ENCODE measurements around the gene SUDS3. TPM values are rescaled to one million over a fixed set of nuclear protein-coding genes. Genes with fewer than 3 reads are reported as not detected.

Gene SUDS3
- polyA plus RNA-seq, 3 donors: 8.2 to 15.6 (median 9.1) TPM

- H3K27me3 Mint-ChIP-seq (ENCODE audit: low read depth in 3 of 3): peaks cover 3 to 11% (median 7%) of the 10 kb centered on the region in 3 donors
- no peak overlapping the region for H3K4me3 Mint-ChIP-seq
- H3K4me2 ChIP-seq (replicated peaks; ENCODE audit: extremely low read depth, low read length, poor library complexity, severe bottlenecking): no peak overlapping the region
- H3K36me3 ChIP-seq (replicated peaks in 1 of 2; ENCODE audit: control insufficient read depth in 1 of 2, insufficient read depth in 2 of 2, low read length in 2 of 2): no peaks in the 10 kb centered on the region
- H3K4me3 ChIP-seq (replicated peaks in 1 of 3; ENCODE audit: low read depth in 2 of 3, low read length in 3 of 3): no peak overlapping the region
- no peaks in the 10 kb centered on the region for H4K20me1 ChIP-seq (ENCODE audit: insufficient read depth, low read length)
- no CpG with 5 or more reads among the region's 2 CpGs for WGBS (ENCODE audit: insufficient coverage)
- DNase-seq: no peak
- no peak overlapping the region for H3K27ac Mint-ChIP-seq
- no peaks in the 10 kb centered on the region for H3K27me3 ChIP-seq (ENCODE audit: control insufficient read depth in 2 of 2, insufficient read depth in 2 of 2, low read length in 2 of 2)
- no peaks in the 10 kb centered on the region for H3K79me2 ChIP-seq (ENCODE audit: insufficient read depth, low read length)
- no peak overlapping the region for H3K27ac ChIP-seq (ENCODE audit: low read depth in 1 of 2, low read length in 2 of 2)
- H2AFZ ChIP-seq (ENCODE audit: insufficient read depth, low read depth, low read length, poor library complexity, severe bottlenecking): no peak overlapping the region
- intact Hi-C loops (cut with micrococcal nuclease): no loop called here
- H3K9me3 Mint-ChIP-seq: peaks cover 0 to 3% (median 0%) of the 10 kb centered on the region in 7 donors
- H3K9me3 ChIP-seq (replicated peaks in 1 of 2; ENCODE audit: control insufficient read depth in 1 of 2, insufficient read depth in 1 of 2, low read length in 2 of 2): no peaks in the 10 kb centered on the region
- no peak for TF ChIP-seq CTCF (IDR thresholded peaks at IDR 0.05)
- no peaks in the 10 kb centered on the region for H3K36me3 Mint-ChIP-seq
- no peaks in the 10 kb centered on the region for H3K4me1 Mint-ChIP-seq
- H3K9ac ChIP-seq (ENCODE audit: insufficient read depth, low read length, poor library complexity, severe bottlenecking): no peak overlapping the region
- no peaks in the 10 kb centered on the region for H3K4me1 ChIP-seq (ENCODE audit: control insufficient read depth in 1 of 2, insufficient read depth in 2 of 2, low read length in 2 of 2)
Measured at GRCh38 chr12:118436986-118437385, 60.6 kb downstream of the SUDS3 start.

- no peak overlapping the region for H3K27ac Mint-ChIP-seq
- Histone ChIP-seq H3K27ac (ENCODE audit: low read depth in 1 of 2, low read length in 2 of 2) (no peak overlapping the region), H3K79me2 (ENCODE audit: insufficient read depth, low read length) (no peaks in the 10 kb centered on the region), H3K27me3 (ENCODE audit: control insufficient read depth in 2 of 2, insufficient read depth in 2 of 2, low read length in 2 of 2) (no peaks in the 10 kb centered on the region), H4K20me1 (ENCODE audit: insufficient read depth, low read length) (no peaks in the 10 kb centered on the region), H3K9me3 (replicated peaks in 1 of 2; ENCODE audit: control insufficient read depth in 1 of 2, insufficient read depth in 1 of 2, low read length in 2 of 2) (no peaks in the 10 kb centered on the region), H3K4me1 (ENCODE audit: control insufficient read depth in 1 of 2, insufficient read depth in 2 of 2, low read length in 2 of 2) (no peaks in the 10 kb centered on the region), H3K9ac (ENCODE audit: insufficient read depth, low read length, poor library complexity, severe bottlenecking) (no peak overlapping the region), H3K4me2 (replicated peaks; ENCODE audit: extremely low read depth, low read length, poor library complexity, severe bottlenecking) (no peak overlapping the region), H3K4me3 (replicated peaks in 1 of 3; ENCODE audit: low read depth in 2 of 3, low read length in 3 of 3) (no peak overlapping the region), H2AFZ (ENCODE audit: insufficient read depth, low read depth, low read length, poor library complexity, severe bottlenecking) (no peak overlapping the region), H3K36me3 (replicated peaks in 1 of 2; ENCODE audit: control insufficient read depth in 1 of 2, insufficient read depth in 2 of 2, low read length in 2 of 2) (no peaks in the 10 kb centered on the region)
- peaks cover 0 to 3% (median 0%) of the 10 kb centered on the region in 7 donors for H3K9me3 Mint-ChIP-seq
- intact Hi-C loops (cut with micrococcal nuclease): no loop called here
- peaks cover 3 to 16% (median 5%) of the 10 kb centered on the region in 3 donors for H3K27me3 Mint-ChIP-seq (ENCODE audit: low read depth in 3 of 3)
- no peaks in the 10 kb centered on the region for H3K4me1 Mint-ChIP-seq
- TF ChIP-seq CTCF (IDR thresholded peaks at IDR 0.05): no peak
- no peak overlapping the region for H3K4me3 Mint-ChIP-seq
- no peaks in the 10 kb centered on the region for H3K36me3 Mint-ChIP-seq
- WGBS (ENCODE audit: insufficient coverage): 100% methylated on average over 2 of the region's 3 CpGs
- DNase-seq: no peak
Measured at GRCh38 chr12:118439068-118439467, 62.7 kb downstream of the SUDS3 start.

All from CD14-positive monocyte (primary cell).